Esophagus (tissue), 2 donors: Measurements from ENCODE around the gene NPAS3. TPM values are rescaled to one million over a fixed set of nuclear protein-coding genes. Genes with fewer than 3 reads are reported as not detected.

Source experiments
- H3K27ac ChIP-seq, 2 donors: one replicate each; pipeline ENCODE4 v1.5.1; 2013; ENCODE audit warnings: low read depth in 2 of 2, mild to moderate bottlenecking in 2 of 2, inconsistent platforms in 1 of 2, low read length in 1 of 2, moderate library complexity in 1 of 2
- H3K27me3 ChIP-seq, 2 donors: one replicate each; pipeline ENCODE4 v1.6.1; 2013; ENCODE audit warnings: low read length in 2 of 2, control low read depth in 1 of 2, mild to moderate bottlenecking in 1 of 2; ENCODE audit not compliant: insufficient read depth in 2 of 2, control insufficient read depth in 1 of 2
- H3K36me3 ChIP-seq, 2 donors: one replicate each; pipeline ENCODE4 v1.6.1; 2013; ENCODE audit warnings: low read length in 1 of 2; ENCODE audit not compliant: control insufficient read depth in 2 of 2, insufficient read depth in 2 of 2
- H3K4me1 ChIP-seq, 2 donors: one replicate each; pipeline ENCODE4 v1.6.1; 2013; ENCODE audit warnings: low read length in 1 of 2; ENCODE audit not compliant: control insufficient read depth in 2 of 2, insufficient read depth in 2 of 2
- H3K4me3 ChIP-seq, 2 donors: one replicate each; pipeline ENCODE4 v1.5.1; 2013; ENCODE audit warnings: low read length in 2 of 2, mild to moderate bottlenecking in 2 of 2, low read depth in 1 of 2, moderate library complexity in 1 of 2
- H3K9me3 ChIP-seq, 2 donors: one replicate each; pipeline ENCODE4 v1.6.1; 2013; ENCODE audit warnings: mild to moderate bottlenecking in 2 of 2, low read depth in 1 of 2, low read length in 1 of 2, moderate library complexity in 1 of 2; ENCODE audit not compliant: control insufficient read depth in 2 of 2, insufficient read depth in 1 of 2
- WGBS, 2 donors: extraction: QIAGEN DNeasy Blood & Tissue Kit; methylation state at CpG; one replicate each; pipeline ENCODE4 v1.1.7; 2013; 5-methylcytosine and 5-hydroxymethylcytosine counted together
- polyA plus RNA-seq, 2 donors: library from polyadenylated mRNA; stranded (reverse); fragments of 200-250 nt; gene quantifications; one replicate each; pipeline ENCODE4 v1.2.3, GENCODE V29; 2013
- donor health status: healthy with polysubstance abuse.
- donor health status: Bipolar disorder and iron deficiency.

Gene NPAS3
- polyA plus RNA-seq, 2 donors: 0.08 to 0.13 TPM

DNA sequence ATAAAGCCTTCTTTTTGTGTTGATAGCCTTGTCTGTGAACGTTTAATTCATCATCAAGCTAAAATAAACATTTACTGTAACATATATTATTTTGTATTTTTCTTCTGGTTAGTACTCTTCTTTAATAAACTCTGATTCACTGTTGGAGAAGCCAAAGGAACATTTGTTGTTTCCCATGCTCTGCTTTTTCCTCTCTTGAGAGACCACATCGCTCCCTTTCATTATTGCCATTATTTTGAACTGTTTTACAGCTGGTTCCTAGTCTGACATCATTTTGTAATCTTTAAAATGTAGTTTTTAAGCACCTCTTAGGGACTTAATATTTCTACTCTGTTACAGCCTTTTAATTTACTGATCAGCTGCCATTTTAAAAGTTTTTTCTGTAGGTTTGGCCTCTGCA lies 301.8 kb downstream of the NPAS3 start:
- no peak overlapping the region for H3K4me3 ChIP-seq
- no peaks in the 10 kb centered on the region for H3K4me1 ChIP-seq
- H3K27me3 ChIP-seq: no peaks in the 10 kb centered on the region
- no peak overlapping the region for H3K27ac ChIP-seq
- no peaks in the 10 kb centered on the region for H3K9me3 ChIP-seq
- 56 to 62% methylated on average over 2 of the region's 2 CpGs for WGBS, 2 donors
- H3K36me3 ChIP-seq: no peaks in the 10 kb centered on the region

DNA sequence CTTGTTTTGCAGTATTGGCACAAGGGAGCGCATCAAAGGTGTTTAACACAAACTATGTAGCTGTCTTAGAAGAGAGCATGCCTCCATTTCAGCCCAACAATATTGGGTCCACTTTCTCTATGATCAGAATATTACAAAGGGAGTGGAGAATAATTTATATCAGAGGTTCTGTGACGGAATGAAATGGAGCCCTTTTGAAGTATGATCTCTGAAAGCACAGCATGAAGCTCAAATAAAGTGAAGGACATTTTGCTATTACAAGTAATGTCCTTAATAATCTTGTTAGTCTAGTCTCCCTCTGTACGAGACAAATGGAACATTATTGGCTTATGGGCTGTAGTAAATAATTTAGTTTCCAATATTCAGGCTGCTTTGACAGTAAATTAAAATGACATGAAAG lies 302.7 kb downstream of the NPAS3 start:
- no peaks in the 10 kb centered on the region for H3K4me1 ChIP-seq
- H3K4me3 ChIP-seq: no peak overlapping the region

DNA sequence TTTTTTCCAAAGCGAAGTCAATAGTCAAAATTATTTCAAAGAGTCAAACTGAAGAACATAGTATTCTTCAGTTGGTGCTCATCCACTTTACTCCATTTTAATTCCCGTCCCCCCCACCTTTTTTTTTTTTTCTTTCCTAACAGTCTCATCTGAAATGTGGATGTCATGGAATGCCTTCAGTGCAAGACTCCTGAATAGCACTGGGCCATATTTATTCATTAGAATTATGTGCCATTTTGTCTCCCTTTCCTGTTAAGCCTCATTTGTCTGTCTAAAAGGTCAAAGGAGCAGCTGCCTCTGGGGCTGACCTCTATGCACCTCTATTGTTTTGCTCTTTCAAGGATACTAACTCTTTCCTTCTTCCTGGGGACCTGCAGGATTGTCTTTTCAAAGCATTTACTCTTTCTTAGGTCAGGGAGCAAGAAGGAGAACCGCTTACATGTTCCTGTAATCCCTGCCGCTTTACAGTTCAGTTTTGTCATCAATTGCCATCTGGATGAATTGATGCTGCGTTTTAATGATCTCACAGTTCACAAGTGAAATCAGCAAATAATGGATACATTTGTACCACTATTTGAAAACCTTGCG lies 310.6 kb downstream of the NPAS3 start:
- H3K27me3 ChIP-seq: no peaks in the 10 kb centered on the region

More for the DNA sequence above, 302.7 kb downstream of the NPAS3 start:
- 89 to 92% methylated on average over 3 of the region's 3 CpGs for WGBS, 2 donors
- Histone ChIP-seq H3K36me3 (no peaks in the 10 kb centered on the region), H3K9me3 (no peaks in the 10 kb centered on the region), H3K27me3 (no peaks in the 10 kb centered on the region), H3K27ac (no peak overlapping the region)

DNA sequence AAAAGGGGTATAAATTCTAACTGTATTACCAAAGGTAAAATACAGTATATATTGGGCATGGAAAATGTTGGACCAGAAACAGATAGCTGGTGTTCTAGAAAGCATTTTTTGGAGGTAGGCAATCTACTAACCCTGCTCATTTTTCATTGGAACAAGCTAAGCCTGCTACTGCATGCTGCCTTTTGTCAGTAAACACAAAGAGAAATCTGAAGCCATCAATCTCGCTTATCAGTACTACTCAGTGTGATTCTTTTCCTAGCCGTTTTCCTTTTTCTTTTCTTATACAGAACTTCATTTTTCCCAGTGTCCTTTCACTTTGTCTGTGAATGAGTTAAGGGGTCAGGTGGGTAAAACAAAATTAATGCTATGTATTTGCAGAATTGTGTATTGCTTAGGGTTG lies 312.3 kb downstream of the NPAS3 start:
- H3K27ac ChIP-seq: no peak overlapping the region
- H3K4me3 ChIP-seq: no peak overlapping the region
- 22 to 63% methylated on average over 2 of the region's 2 CpGs for whole genome bisulfite sequencing, 2 donors
- no peaks in the 10 kb centered on the region for H3K4me1 ChIP-seq
- no peaks in the 10 kb centered on the region for H3K27me3 ChIP-seq
- H3K36me3 ChIP-seq: no peaks in the 10 kb centered on the region
- no peaks in the 10 kb centered on the region for H3K9me3 ChIP-seq

More for the DNA sequence above, 310.6 kb downstream of the NPAS3 start:
- no peak overlapping the region for H3K27ac ChIP-seq
- H3K4me1 ChIP-seq: no peaks in the 10 kb centered on the region
- WGBS, 2 donors: 86 to 87% methylated on average over 6 of the region's 6 CpGs
- no peaks in the 10 kb centered on the region for H3K36me3 ChIP-seq
- no peak overlapping the region for H3K4me3 ChIP-seq
- no peaks in the 10 kb centered on the region for H3K9me3 ChIP-seq

DNA sequence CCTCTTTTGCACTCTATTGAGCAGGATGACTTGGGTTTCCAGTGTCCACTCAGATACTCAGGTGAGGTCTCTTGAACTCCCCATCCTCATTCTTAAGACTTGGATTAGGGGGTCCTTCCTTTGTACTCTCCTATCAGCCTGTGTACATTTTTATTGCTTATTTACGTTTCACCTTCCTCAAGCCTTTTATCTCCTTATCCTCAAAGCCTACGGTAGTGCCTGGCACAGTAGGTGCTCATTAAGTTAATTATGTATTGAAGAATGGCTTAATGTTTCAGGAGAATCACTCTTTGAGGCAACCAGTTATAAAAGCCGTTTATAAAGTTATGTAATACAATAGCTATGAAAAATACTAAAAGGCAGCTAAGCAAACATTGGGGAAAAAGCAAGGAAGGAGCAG lies 315.7 kb downstream of the NPAS3 start:
- Histone ChIP-seq H3K36me3 (no peaks in the 10 kb centered on the region), H3K27me3 (no peaks in the 10 kb centered on the region), H3K4me3 (no peak overlapping the region), H3K27ac (no peak overlapping the region), H3K4me1 (no peaks in the 10 kb centered on the region), H3K9me3 (no peaks in the 10 kb centered on the region)
- WGBS, 2 donors: 56 to 66% methylated on average over 3 of the region's 3 CpGs

DNA sequence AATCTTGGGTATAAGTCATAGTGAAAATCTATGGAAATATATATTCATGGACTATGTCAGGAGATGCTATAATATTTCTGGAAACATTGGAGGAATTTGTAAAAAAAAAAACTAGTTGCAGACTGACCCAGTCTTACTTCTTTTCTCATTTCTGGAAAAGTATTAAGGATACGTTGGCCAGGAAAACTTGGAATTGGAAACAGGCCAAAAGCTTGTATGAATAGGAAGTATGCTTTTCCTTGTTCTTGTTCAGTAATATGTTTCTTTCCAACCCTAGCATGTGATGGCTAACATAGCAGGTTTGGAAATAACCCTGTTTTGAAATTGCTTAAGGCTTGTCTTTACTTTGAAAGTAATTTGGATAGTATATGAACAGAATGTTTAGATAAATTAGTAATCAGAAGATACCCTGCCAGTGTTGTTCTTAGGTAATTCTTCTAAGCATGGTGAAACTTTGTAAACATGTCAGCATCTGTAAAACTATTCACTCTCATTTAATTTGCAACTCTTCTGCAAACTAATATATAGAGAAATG lies 316.2 kb downstream of the NPAS3 start:
- no peaks in the 10 kb centered on the region for H3K4me1 ChIP-seq
- H3K36me3 ChIP-seq: no peaks in the 10 kb centered on the region
- no peaks in the 10 kb centered on the region for H3K27me3 ChIP-seq
- H3K9me3 ChIP-seq: no peaks in the 10 kb centered on the region
- no peak overlapping the region for H3K4me3 ChIP-seq
- WGBS, 2 donors: 11 to 14% methylated on average over 1 of the region's 1 CpG
- H3K27ac ChIP-seq: no peak overlapping the region

DNA sequence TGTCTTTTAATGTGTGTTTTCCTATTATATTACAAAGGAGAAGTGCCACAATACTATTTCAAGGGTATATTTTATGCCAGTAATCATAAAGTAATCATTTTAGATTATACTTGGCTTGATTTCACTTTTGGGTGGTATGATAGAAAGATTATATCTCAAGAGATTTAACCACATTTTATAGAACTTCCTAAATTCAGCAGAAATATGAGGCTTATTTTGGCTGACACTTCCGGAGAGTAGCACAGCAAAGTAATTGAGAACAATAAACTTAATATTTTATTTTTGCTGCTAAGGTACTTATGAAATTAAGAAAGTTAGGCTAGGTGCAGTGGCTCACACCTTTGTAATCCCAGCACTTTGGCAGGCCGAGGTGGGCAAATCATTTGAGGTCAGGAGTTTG lies 319.1 kb downstream of the NPAS3 start:
- 67 to 78% methylated on average over 2 of the region's 2 CpGs for WGBS, 2 donors
- Histone ChIP-seq H3K27me3 (no peaks in the 10 kb centered on the region), H3K9me3 (no peaks in the 10 kb centered on the region), H3K36me3 (no peaks in the 10 kb centered on the region), H3K27ac (no peak overlapping the region), H3K4me3 (no peak overlapping the region), H3K4me1 (no peaks in the 10 kb centered on the region)

DNA sequence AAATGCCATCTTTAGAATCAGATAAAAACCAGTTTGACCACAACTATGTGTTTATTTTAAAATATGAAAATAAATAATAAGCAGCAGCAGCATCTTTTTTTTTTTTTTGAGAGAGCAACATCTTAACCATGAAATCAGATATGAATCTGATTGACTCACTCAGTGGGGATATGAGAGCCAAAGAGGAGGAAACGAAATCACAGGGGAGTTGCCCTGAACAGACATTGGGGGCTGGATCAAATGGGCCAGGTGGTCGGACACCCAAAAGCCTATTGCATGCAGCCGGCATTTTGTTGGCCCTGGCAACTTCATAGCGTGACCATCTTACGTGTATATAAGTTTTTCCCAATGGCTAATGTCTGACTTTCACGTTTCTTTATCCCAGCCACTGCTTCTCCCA lies 321.1 kb downstream of the NPAS3 start:
- no peaks in the 10 kb centered on the region for H3K27me3 ChIP-seq
- no peak overlapping the region for H3K4me3 ChIP-seq
- no peaks in the 10 kb centered on the region for H3K36me3 ChIP-seq
- 75 to 80% methylated on average over 6 of the region's 6 CpGs for WGBS, 2 donors
- H3K9me3 ChIP-seq: no peaks in the 10 kb centered on the region
- no peaks in the 10 kb centered on the region for H3K4me1 ChIP-seq
- no peak overlapping the region for H3K27ac ChIP-seq

DNA sequence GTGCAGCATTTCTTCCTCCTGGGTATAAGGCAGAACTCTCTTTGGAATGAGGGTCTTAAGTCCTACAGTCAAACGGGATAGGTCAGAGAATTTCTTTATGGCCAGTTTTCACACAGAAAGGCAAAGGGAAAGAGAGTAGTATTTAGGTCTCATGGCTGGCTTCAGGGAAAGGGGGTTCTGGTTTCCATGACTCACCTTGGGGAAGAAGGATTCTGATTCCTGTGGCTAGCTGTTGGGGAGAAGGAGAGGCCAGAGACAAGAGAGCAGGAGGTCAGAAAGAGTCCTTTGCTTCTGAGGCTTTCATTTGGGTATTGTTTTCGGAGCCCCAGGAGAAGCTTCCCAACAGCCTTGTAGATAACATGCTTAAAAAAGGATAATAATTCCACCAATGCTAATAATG lies 332.5 kb downstream of the NPAS3 start:
- Histone ChIP-seq H3K4me3 (no peak overlapping the region), H3K4me1 (no peaks in the 10 kb centered on the region), H3K27me3 (no peaks in the 10 kb centered on the region), H3K36me3 (no peaks in the 10 kb centered on the region), H3K27ac (no peak overlapping the region), H3K9me3 (no peaks in the 10 kb centered on the region)
- WGBS, 2 donors: 82 to 90% methylated on average over 2 of the region's 2 CpGs

DNA sequence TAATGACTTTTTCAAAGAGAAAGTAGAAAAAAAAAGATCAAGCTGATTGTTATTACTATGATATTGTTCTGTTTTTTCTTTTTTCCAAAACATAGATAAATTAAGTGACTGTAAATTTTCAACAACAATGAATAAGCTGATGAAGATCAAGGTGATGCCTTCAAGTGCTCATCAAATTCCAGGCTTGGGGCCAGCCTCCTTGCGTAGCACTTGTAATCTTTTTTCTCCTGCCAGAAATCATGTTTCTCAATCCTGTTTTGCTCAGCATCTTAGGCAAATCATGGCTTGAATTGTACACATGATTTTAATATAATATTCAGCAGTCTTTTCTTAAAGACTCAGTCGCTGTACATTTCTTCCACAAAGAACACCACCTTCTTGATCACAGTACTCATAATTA lies 333.2 kb downstream of the NPAS3 start:
- H3K9me3 ChIP-seq: no peaks in the 10 kb centered on the region
- no peaks in the 10 kb centered on the region for H3K4me1 ChIP-seq
- H3K4me3 ChIP-seq: no peak overlapping the region
- H3K27ac ChIP-seq: no peak overlapping the region
- no peaks in the 10 kb centered on the region for H3K27me3 ChIP-seq
- WGBS, 2 donors: 58 to 68% methylated on average over 2 of the region's 2 CpGs
- H3K36me3 ChIP-seq: no peaks in the 10 kb centered on the region
